Thyroid gland (tissue), 4 donors: ENCODE results near the gene SYT9.

Experiments used
- POLR2A ChIP-seq, 2 donors: fragments of 450-650 bp; IDR thresholded peaks; one replicate each; pipeline ENCODE4 v1.6.1; 2017; ENCODE audit warnings: antibody characterized with exemption in 2 of 2, mild to moderate bottlenecking in 2 of 2, moderate library complexity in 1 of 2
- TF ChIP-seq, protein P1 (sequence below), 6 experiments: fragments of 200-600 bp in 3 of 6; fragments of 450-650 bp in 3 of 6; sonication (generic) in 3 of 6; IDR thresholded peaks; one replicate each; pipeline ENCODE4 v1.5.1; 2016 to 2019; ENCODE audit warnings: antibody characterized with exemption in 6 of 6, mild to moderate bottlenecking in 2 of 6, inconsistent platforms in 1 of 6, moderate library complexity in 1 of 6

- TF ChIP-seq, protein P1, sequence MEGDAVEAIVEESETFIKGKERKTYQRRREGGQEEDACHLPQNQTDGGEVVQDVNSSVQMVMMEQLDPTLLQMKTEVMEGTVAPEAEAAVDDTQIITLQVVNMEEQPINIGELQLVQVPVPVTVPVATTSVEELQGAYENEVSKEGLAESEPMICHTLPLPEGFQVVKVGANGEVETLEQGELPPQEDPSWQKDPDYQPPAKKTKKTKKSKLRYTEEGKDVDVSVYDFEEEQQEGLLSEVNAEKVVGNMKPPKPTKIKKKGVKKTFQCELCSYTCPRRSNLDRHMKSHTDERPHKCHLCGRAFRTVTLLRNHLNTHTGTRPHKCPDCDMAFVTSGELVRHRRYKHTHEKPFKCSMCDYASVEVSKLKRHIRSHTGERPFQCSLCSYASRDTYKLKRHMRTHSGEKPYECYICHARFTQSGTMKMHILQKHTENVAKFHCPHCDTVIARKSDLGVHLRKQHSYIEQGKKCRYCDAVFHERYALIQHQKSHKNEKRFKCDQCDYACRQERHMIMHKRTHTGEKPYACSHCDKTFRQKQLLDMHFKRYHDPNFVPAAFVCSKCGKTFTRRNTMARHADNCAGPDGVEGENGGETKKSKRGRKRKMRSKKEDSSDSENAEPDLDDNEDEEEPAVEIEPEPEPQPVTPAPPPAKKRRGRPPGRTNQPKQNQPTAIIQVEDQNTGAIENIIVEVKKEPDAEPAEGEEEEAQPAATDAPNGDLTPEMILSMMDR (IDR thresholded peaks at IDR 0.05): no peak
- no peak for TF ChIP-seq POLR2A (IDR thresholded peaks at IDR 0.05)
Observed at GRCh38 chr11:7319501-7319900, 67.8 kb downstream of the SYT9 start.
